Liver (tissue), 9 donors: Measurements from ENCODE around the gene LONRF2. TPM values are rescaled to one million over a fixed set of nuclear protein-coding genes. Genes with fewer than 3 reads are reported as not detected.

ENCODE experiments used
- DNase-seq: peaks from one replicate; pipeline ENCODE4 v3.0.0-alpha.2; 2017; ENCODE audit warnings: low spot score
- H3K27ac ChIP-seq, 2 donors: one replicate each; pipeline ENCODE4 v1.7.0; 2013; ENCODE audit warnings: inconsistent platforms in 2 of 2, low read length in 2 of 2, control low read depth in 1 of 2, low read depth in 1 of 2, mild to moderate bottlenecking in 1 of 2
- H3K27me3 ChIP-seq, 4 donors: one replicate each; pipeline versions ENCODE4 v1.6.1 to v1.7.0; 2013; ENCODE audit warnings: low read length in 3 of 4, inconsistent platforms in 1 of 4, mild to moderate bottlenecking in 1 of 4, moderate library complexity in 1 of 4; ENCODE audit not compliant: control insufficient read depth in 4 of 4, insufficient read depth in 4 of 4
- H3K36me3 ChIP-seq, 4 donors: one replicate each; pipeline versions ENCODE4 v1.6.1 to v1.7.0; 2013; ENCODE audit warnings: low read length in 3 of 4, mild to moderate bottlenecking in 3 of 4, low read depth in 1 of 4, moderate library complexity in 1 of 4; ENCODE audit not compliant: control insufficient read depth in 4 of 4, insufficient read depth in 3 of 4
- H3K4me1 ChIP-seq, 4 donors: one replicate each; pipeline versions ENCODE4 v1.6.1 to v1.7.0; 2013; ENCODE audit warnings: low read length in 3 of 4, mild to moderate bottlenecking in 3 of 4, moderate library complexity in 1 of 4; ENCODE audit not compliant: control insufficient read depth in 4 of 4, insufficient read depth in 4 of 4
- H3K4me3 ChIP-seq, 3 donors: one replicate each; pipeline versions ENCODE4 v1.6.1 to v1.7.0; 2013; ENCODE audit warnings: low read length in 3 of 3, control low read depth in 1 of 3, low read depth in 1 of 3, mild to moderate bottlenecking in 1 of 3
- H3K9ac ChIP-seq, 2 donors: one replicate each; pipeline ENCODE4 v1.7.0; 2013; ENCODE audit warnings: low read length in 2 of 2, mild to moderate bottlenecking in 2 of 2, moderate library complexity in 2 of 2, control low read depth in 1 of 2, low read depth in 1 of 2
- H3K9me3 ChIP-seq, 4 donors: one replicate each; pipeline versions ENCODE4 v1.6.1 to v1.7.0; 2013; ENCODE audit warnings: low read length in 3 of 4; ENCODE audit not compliant: control insufficient read depth in 4 of 4
- EGR1 ChIP-seq, 2 donors: IDR thresholded peaks; 2 replicates each; pipeline ENCODE4 v1.6.1; 2016 to 2018; ENCODE audit warnings: antibody characterized with exemption in 2 of 2, low read depth in 2 of 2
- FOXA1 ChIP-seq: IDR thresholded peaks from 2 replicates; pipeline ENCODE4 v1.6.1; 2016; ENCODE audit warnings: antibody characterized with exemption
- FOXA2 ChIP-seq: IDR thresholded peaks from 2 replicates; pipeline ENCODE4 v1.6.1; 2016; ENCODE audit warnings: antibody characterized with exemption
- HNF4A ChIP-seq, 2 donors: conservative IDR thresholded peaks; 2 replicates each; pipeline ENCODE4 v1.6.1; 2016; ENCODE audit warnings: antibody characterized with exemption in 2 of 2, mild to moderate bottlenecking in 2 of 2
- HNF4G ChIP-seq: IDR thresholded peaks from 2 replicates; pipeline ENCODE4 v1.6.1; 2016; ENCODE audit warnings: antibody characterized with exemption
- JUND ChIP-seq, 2 donors: IDR thresholded peaks; 2 replicates each; pipeline ENCODE4 v1.6.1; 2016; ENCODE audit warnings: antibody characterized with exemption in 2 of 2
- NR2F2 ChIP-seq: IDR thresholded peaks from 2 replicates; pipeline ENCODE4 v1.6.1; 2016; ENCODE audit warnings: antibody characterized with exemption
- RAD21 ChIP-seq, 2 donors: IDR thresholded peaks; 2 replicates each; pipeline ENCODE4 v1.6.1; 2016; ENCODE audit warnings: antibody characterized with exemption in 2 of 2, mild to moderate bottlenecking in 2 of 2
- RXRA ChIP-seq, 2 donors: IDR thresholded peaks; 2 replicates each; pipeline ENCODE4 v1.6.1; 2017 to 2018; ENCODE audit warnings: antibody characterized with exemption in 2 of 2, mild to moderate bottlenecking in 1 of 2
- SP1 ChIP-seq: IDR thresholded peaks from 2 replicates; pipeline ENCODE4 v1.6.1; 2018; ENCODE audit warnings: antibody characterized with exemption, mild to moderate bottlenecking
- WGBS: extraction: QIAGEN DNeasy Blood & Tissue Kit; methylation state at CpG from one replicate; pipeline ENCODE4 v1.1.7; 2013; 5-methylcytosine and 5-hydroxymethylcytosine counted together
- polyA plus RNA-seq, 2 donors: library from polyadenylated mRNA; stranded (reverse) in 1 of 2; unstranded in 1 of 2; fragments of 200-250 nt in 1 of 2; fragments of >200 nt in 1 of 2; fragmentation: Nextera tagmentation in 1 of 2; extraction: Ambion mirVana in 1 of 2; gene quantifications; one replicate each; pipeline versions ENCODE4 v1.2.1 to v1.2.3, GENCODE V29; 2013 to 2015
- total RNA-seq, 2 donors: library from RNA; depleted of rRNA; stranded (reverse); fragments of >200 nt; gene quantifications; one replicate each; pipeline ENCODE4 v1.2.3, GENCODE V29; 2014
- TF ChIP-seq, protein P1 (sequence below): IDR thresholded peaks from 2 replicates; pipeline ENCODE4 v1.6.1; 2016; ENCODE audit warnings: antibody characterized with exemption
- TF ChIP-seq, protein P2 (sequence below): IDR thresholded peaks from 2 replicates; pipeline ENCODE4 v1.6.1; 2016; ENCODE audit warnings: antibody characterized with exemption, mild to moderate bottlenecking
- TF ChIP-seq, protein P3 (sequence below): IDR thresholded peaks from 2 replicates; pipeline ENCODE4 v1.6.1; 2016; ENCODE audit warnings: antibody characterized with exemption
- TF ChIP-seq, protein P4 (sequence below): fragments of 150-350 bp; IDR thresholded peaks from 2 replicates; pipeline ENCODE4 v1.5.1; 2017; ENCODE audit warnings: improper control_type of control experiment, low read depth, low read length; ENCODE audit not compliant: missing input control
- donor health status: healthy.
- donor health status: healthy.
- donor health status: healthy.
- donor health status: healthy.
- donor health status: healthy.

LONRF2 gene
- total and polyA plus RNA-seq, 4 donors, result 0.06 to 3.7 (median 0.24) TPM

DNA sequence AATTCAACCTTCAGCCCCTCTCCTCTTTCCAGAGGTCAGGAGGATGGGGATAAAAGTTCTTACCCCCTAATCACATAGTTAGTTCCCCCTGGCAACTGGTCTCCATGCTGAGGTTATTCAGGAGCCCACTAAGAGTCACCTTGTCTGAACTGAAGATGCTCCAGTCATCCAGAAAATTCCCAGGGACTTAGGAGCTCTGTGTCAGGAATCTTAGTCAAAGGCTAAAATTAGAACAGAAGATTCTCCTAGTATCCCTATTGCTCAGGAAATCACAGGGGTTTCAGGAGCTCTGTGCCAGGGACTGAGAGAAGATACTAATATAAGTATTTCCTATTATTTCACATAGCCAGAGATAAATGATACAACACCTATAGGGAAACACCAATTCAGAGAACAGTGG lies 37.3 kb upstream of the LONRF2 start:
- TF ChIP-seq FOXA1 (no peak), NR2F2 (no peak), RAD21 (IDR thresholded peaks at IDR 0.05) (no peak), JUND (IDR thresholded peaks at IDR 0.05) (no peak), RXRA (IDR thresholded peaks at IDR 0.05) (no peak), HNF4A (conservative IDR thresholded peaks at IDR 0.05) (no peak), SP1 (no peak), HNF4G (no peak), EGR1 (IDR thresholded peaks at IDR 0.05; ENCODE audit: low read depth in 2 of 2) (no peak), FOXA2 (no peak)
- TF ChIP-seq, protein P1, sequence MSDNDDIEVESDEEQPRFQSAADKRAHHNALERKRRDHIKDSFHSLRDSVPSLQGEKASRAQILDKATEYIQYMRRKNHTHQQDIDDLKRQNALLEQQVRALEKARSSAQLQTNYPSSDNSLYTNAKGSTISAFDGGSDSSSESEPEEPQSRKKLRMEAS, result no peak
- TF ChIP-seq, protein P2, sequence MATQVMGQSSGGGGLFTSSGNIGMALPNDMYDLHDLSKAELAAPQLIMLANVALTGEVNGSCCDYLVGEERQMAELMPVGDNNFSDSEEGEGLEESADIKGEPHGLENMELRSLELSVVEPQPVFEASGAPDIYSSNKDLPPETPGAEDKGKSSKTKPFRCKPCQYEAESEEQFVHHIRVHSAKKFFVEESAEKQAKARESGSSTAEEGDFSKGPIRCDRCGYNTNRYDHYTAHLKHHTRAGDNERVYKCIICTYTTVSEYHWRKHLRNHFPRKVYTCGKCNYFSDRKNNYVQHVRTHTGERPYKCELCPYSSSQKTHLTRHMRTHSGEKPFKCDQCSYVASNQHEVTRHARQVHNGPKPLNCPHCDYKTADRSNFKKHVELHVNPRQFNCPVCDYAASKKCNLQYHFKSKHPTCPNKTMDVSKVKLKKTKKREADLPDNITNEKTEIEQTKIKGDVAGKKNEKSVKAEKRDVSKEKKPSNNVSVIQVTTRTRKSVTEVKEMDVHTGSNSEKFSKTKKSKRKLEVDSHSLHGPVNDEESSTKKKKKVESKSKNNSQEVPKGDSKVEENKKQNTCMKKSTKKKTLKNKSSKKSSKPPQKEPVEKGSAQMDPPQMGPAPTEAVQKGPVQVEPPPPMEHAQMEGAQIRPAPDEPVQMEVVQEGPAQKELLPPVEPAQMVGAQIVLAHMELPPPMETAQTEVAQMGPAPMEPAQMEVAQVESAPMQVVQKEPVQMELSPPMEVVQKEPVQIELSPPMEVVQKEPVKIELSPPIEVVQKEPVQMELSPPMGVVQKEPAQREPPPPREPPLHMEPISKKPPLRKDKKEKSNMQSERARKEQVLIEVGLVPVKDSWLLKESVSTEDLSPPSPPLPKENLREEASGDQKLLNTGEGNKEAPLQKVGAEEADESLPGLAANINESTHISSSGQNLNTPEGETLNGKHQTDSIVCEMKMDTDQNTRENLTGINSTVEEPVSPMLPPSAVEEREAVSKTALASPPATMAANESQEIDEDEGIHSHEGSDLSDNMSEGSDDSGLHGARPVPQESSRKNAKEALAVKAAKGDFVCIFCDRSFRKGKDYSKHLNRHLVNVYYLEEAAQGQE, result no peak
- TF ChIP-seq, protein P3, sequence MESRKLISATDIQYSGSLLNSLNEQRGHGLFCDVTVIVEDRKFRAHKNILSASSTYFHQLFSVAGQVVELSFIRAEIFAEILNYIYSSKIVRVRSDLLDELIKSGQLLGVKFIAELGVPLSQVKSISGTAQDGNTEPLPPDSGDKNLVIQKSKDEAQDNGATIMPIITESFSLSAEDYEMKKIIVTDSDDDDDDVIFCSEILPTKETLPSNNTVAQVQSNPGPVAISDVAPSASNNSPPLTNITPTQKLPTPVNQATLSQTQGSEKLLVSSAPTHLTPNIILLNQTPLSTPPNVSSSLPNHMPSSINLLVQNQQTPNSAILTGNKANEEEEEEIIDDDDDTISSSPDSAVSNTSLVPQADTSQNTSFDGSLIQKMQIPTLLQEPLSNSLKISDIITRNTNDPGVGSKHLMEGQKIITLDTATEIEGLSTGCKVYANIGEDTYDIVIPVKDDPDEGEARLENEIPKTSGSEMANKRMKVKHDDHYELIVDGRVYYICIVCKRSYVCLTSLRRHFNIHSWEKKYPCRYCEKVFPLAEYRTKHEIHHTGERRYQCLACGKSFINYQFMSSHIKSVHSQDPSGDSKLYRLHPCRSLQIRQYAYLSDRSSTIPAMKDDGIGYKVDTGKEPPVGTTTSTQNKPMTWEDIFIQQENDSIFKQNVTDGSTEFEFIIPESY, result no peak
- TF ChIP-seq, protein P4, sequence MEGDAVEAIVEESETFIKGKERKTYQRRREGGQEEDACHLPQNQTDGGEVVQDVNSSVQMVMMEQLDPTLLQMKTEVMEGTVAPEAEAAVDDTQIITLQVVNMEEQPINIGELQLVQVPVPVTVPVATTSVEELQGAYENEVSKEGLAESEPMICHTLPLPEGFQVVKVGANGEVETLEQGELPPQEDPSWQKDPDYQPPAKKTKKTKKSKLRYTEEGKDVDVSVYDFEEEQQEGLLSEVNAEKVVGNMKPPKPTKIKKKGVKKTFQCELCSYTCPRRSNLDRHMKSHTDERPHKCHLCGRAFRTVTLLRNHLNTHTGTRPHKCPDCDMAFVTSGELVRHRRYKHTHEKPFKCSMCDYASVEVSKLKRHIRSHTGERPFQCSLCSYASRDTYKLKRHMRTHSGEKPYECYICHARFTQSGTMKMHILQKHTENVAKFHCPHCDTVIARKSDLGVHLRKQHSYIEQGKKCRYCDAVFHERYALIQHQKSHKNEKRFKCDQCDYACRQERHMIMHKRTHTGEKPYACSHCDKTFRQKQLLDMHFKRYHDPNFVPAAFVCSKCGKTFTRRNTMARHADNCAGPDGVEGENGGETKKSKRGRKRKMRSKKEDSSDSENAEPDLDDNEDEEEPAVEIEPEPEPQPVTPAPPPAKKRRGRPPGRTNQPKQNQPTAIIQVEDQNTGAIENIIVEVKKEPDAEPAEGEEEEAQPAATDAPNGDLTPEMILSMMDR, result no peak
- Histone ChIP-seq H3K4me1 (no peaks in the 10 kb centered on the region), H3K27me3 (peaks cover 0 to 4% (median 0%) of the 10 kb centered on the region in 4 donors), H3K9ac (no peak overlapping the region), H3K27ac (no peak overlapping the region), H3K4me3 (no peak overlapping the region), H3K36me3 (no peaks in the 10 kb centered on the region), H3K9me3 (peaks cover 0 to 3% (median 0%) of the 10 kb centered on the region in 4 donors)
- no peak for DNase-seq

DNA sequence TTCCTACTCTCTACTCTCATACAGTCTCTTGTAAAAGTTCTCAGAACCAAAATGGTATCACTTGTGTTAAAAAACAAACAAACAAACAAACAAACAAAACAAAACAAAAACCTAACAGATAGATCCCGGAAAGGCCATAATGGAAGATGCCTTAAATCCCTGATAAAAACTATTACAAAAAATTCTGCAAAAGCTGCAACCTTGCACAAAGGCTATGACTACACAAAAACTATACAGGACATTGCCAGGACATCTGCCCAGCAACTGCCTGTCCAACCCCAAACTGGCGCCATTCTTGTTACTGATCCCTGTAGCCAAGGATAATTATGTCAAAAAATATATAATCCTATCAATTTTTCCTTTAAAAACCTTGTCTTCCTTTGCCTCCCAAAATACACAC lies 36.3 kb upstream of the LONRF2 start:
- Histone ChIP-seq H3K9me3 (peaks cover 0 to 3% (median 0%) of the 10 kb centered on the region in 4 donors), H3K27ac (no peak overlapping the region), H3K4me3 (no peak overlapping the region), H3K36me3 (no peaks in the 10 kb centered on the region), H3K27me3 (peaks cover 0 to 5% (median 0%) of the 10 kb centered on the region in 4 donors), H3K9ac (no peak overlapping the region), H3K4me1 (no peaks in the 10 kb centered on the region)
- DNase-seq, result no peak
- WGBS, result 90% methylated on average over 2 of the region's 2 CpGs
- TF ChIP-seq, protein P3, result no peak
